Posterior cingulate gyrus (tissue), 11 donors: ENCODE results near the gene URI1.
A peak's percentile ranks its signal among the peaks of the same experiment; 100 is the strongest.

Experiments
- DNase-seq, 10 donors: peaks; one replicate each; pipeline versions ENCODE4 v3.0.0 to v3.0.0-alpha.2; 2020 to 2021; ENCODE audit warnings: mixed read lengths in 3 of 10
- intact Hi-C: fragments of 100-400 bp; cut with DNase I; formaldehyde crosslinking; loops from one replicate; pipeline ENCODE4 v1.15.1; 2023

URI1 gene

GRCh38 chr19:30049226-30049625 is 107.2 kb downstream of the URI1 start:
- no peak for DNase-seq

GRCh38 chr19:30049846-30050667 is 108.0 kb downstream of the URI1 start:
- intact Hi-C loops = loop anchor here (10.0 kb wide), 2 partner anchors 355 to 615 kb away; no protein-coding TSS in a partner anchor
- DNase-seq = no peak

More at GRCh38 chr19:30049226-30049625, 107.2 kb downstream of the URI1 start:
- intact Hi-C loops = loop anchor here (10.0 kb wide), 2 partner anchors 356 to 616 kb away; no protein-coding TSS in a partner anchor

- DNase-seq = peak in 2 of 10 donors; percentile 71 to 78
Measured at GRCh38 chr19:30052122-30053075, 110.4 kb downstream of the URI1 start.

GRCh38 chr19:30053558-30053957 is 111.5 kb downstream of the URI1 start:
- DNase-seq = peak in 1 of 10 donors; percentile 64
- intact Hi-C loops = no loop called here

More at GRCh38 chr19:30052122-30053075, 110.4 kb downstream of the URI1 start:
- intact Hi-C loops = no loop called here

GRCh38 chr19:30054210-30054609 is 112.2 kb downstream of the URI1 start:
- no peak for DNase-seq
- intact Hi-C loops = no loop called here

- intact Hi-C loops = no loop called here
- no peak for DNase-seq
Measured at GRCh38 chr19:30056580-30056979, 114.5 kb downstream of the URI1 start.

GRCh38 chr19:30059741-30060457 is 117.9 kb downstream of the URI1 start:
- peak in 3 of 10 donors; percentile 59 to 79 (median 75) for DNase-seq
- intact Hi-C loops = no loop called here

- intact Hi-C loops = no loop called here
Measured at GRCh38 chr19:30060531-30061222, 118.6 kb downstream of the URI1 start.

GRCh38 chr19:30061223-30062064 is 119.4 kb downstream of the URI1 start:
- intact Hi-C loops = no loop called here
- peak in 2 of 10 donors; percentile 64 to 69 for DNase-seq

More at GRCh38 chr19:30060531-30061222, 118.6 kb downstream of the URI1 start:
- peak in 3 of 10 donors; percentile 67 to 85 (median 69) for DNase-seq

- intact Hi-C loops = no loop called here
- DNase-seq = peak in 1 of 10 donors; percentile 55
Measured at GRCh38 chr19:30062065-30062906, 120.2 kb downstream of the URI1 start.

GRCh38 chr19:30062907-30063649 is 121.0 kb downstream of the URI1 start:
- intact Hi-C loops = no loop called here
- peak in 2 of 10 donors; percentile 48 to 68 for DNase-seq

- intact Hi-C loops = no loop called here
Measured at GRCh38 chr19:30063650-30064347, 121.8 kb downstream of the URI1 start.

GRCh38 chr19:30064348-30064699 is 122.3 kb downstream of the URI1 start:
- DNase-seq = peak in 6 of 10 donors; percentile 24 to 88 (median 72)
- intact Hi-C loops = no loop called here

More at GRCh38 chr19:30063650-30064347, 121.8 kb downstream of the URI1 start:
- DNase-seq = peak in 3 of 10 donors; percentile 58 to 75 (median 74)

- intact Hi-C loops = no loop called here
- DNase-seq = peak in 2 of 10 donors; percentile 59 to 64
Measured at GRCh38 chr19:30064771-30065494, 122.9 kb downstream of the URI1 start.
